K562 (cell line): ENCODE measurements around the gene BTBD2. TPM values are rescaled to one million over a fixed set of nuclear protein-coding genes. Genes with fewer than 3 reads are reported as not detected.
A peak's percentile ranks its signal among the peaks of the same experiment; 100 is the strongest.

Experiments
- CC2D1A ChIP-seq: fragments of 450-650 bp; IDR thresholded peaks from 2 replicates; pipeline ENCODE4 v1.6.1; 2017; ENCODE audit warnings: mild to moderate bottlenecking
- CCNT2 ChIP-seq: IDR thresholded peaks from 2 replicates; pipeline ENCODE4 v1.6.1; 2011; ENCODE audit warnings: borderline replicate concordance, low read depth, mild to moderate bottlenecking, moderate library complexity, mixed read lengths, low read length; ENCODE audit not compliant: insufficient read length; ENCODE audit errors: extremely low read depth
- ELF4 ChIP-seq: fragments of 450-650 bp; formaldehyde crosslinking; IDR thresholded peaks from 2 replicates; pipeline ENCODE4 v1.4.0; 2022; ENCODE audit warnings: missing genetic modification characterization
- HNRNPL ChIP-seq: fragments of 200-400 bp; formaldehyde crosslinking; IDR thresholded peaks from 2 replicates; pipeline ENCODE4 v1.6.1; 2017; ENCODE audit warnings: low read depth, mild to moderate bottlenecking, low read length
- JUN ChIP-seq, 2 experiments: sonication (generic) in 1 of 2; formaldehyde crosslinking in 1 of 2; IDR thresholded peaks; 2 replicates each; pipeline versions ENCODE4 v1.6.1 to v1.8.0; 2012 to 2022; ENCODE audit warnings: borderline replicate concordance in 2 of 2, mild to moderate bottlenecking in 2 of 2, improper control_type of control experiment in 1 of 2, low read depth in 1 of 2, low read length in 1 of 2, missing genetic modification reagents in 1 of 2
- KLF1 ChIP-seq: fragments of 450-650 bp; IDR thresholded peaks from 2 replicates; pipeline ENCODE4 v1.6.1; 2016; ENCODE audit warnings: missing genetic modification characterization, missing compliant biosample characterization
- NFRKB ChIP-seq: fragments of 450-650 bp; IDR thresholded peaks from 2 replicates; pipeline ENCODE4 v1.6.1; 2016; ENCODE audit warnings: low read depth
- POU5F1 ChIP-seq: fragments of 150-350 bp; IDR thresholded peaks from 2 replicates; pipeline ENCODE4 v1.6.1; 2014; ENCODE audit warnings: borderline replicate concordance, low read length, low read depth, mild to moderate bottlenecking; ENCODE audit not compliant: partially characterized antibody
- YBX1 ChIP-seq: fragments of 450-650 bp; IDR thresholded peaks from 2 replicates; pipeline ENCODE4 v1.7.1; 2016; ENCODE audit warnings: mild to moderate bottlenecking
- polyA plus RNA-seq, 8 experiments: library from polyadenylated mRNA; depleted of rRNA in 4 of 8; stranded (reverse) in 5 of 8; unstranded in 3 of 8; fragments of >200 nt; fragmentation: Nextera tagmentation in 2 of 8; fragmentation: Illumina TruSeq in 1 of 8; extraction: Ambion mirVana in 2 of 8; extraction: Trizol in 1 of 8; gene quantifications; 2 replicates each; pipeline versions ENCODE4 v1.2.1 to v1.2.3, GENCODE V29; 2011 to 2014; ENCODE audit warnings: inconsistent platforms in 1 of 8, missing spikeins in 1 of 8
- total RNA-seq, 7 experiments: library from RNA; depleted of rRNA in 6 of 7; stranded (reverse); fragments of >200 nt in 6 of 7; fragmentation: Illumina TruSeq in 2 of 7; extraction: Trizol in 2 of 7; gene quantifications; 2 replicates each; pipeline versions ENCODE4 v1.2.1 to v1.2.3, GENCODE V29; 2011 to 2021; ENCODE audit warnings: low replicate concordance in 1 of 7
- TF ChIP-seq, protein P1 (sequence below): fragments of 250-450 bp; sonication (Bioruptor Pico); IDR thresholded peaks from 2 replicates; pipeline ENCODE4 v1.5.1; 2021; ENCODE audit warnings: mild to moderate bottlenecking
- TF ChIP-seq, protein P2 (sequence below): fragments of 450-650 bp; IDR thresholded peaks from 2 replicates; pipeline ENCODE4 v1.6.1; 2016; ENCODE audit warnings: mild to moderate bottlenecking
- TF ChIP-seq, protein P3 (sequence below): fragments of 450-650 bp; IDR thresholded peaks from one replicate; pipeline ENCODE4 v1.6.1; 2018; ENCODE audit warnings: mild to moderate bottlenecking, moderate library complexity; ENCODE audit not compliant: partially characterized antibody
- TF ChIP-seq, protein P4 (sequence below): fragments of 250-450 bp; sonication (Bioruptor Pico); IDR thresholded peaks from 2 replicates; pipeline ENCODE4 v1.8.0; 2021; ENCODE audit warnings: moderate library complexity, mild to moderate bottlenecking, inconsistent platforms
- TF ChIP-seq, protein P5 (sequence below): fragments of 450-650 bp; IDR thresholded peaks from 2 replicates; pipeline ENCODE4 v1.6.1; 2017; ENCODE audit warnings: antibody characterized with exemption, mild to moderate bottlenecking

The BTBD2 gene
- total and polyA plus RNA-seq, 9 of the 15 experiments (the other 6 are each of a cell fraction or from before 2014, with no cell fraction given) = 0.10 to 15.6 (median 6.9) TPM

DNA sequence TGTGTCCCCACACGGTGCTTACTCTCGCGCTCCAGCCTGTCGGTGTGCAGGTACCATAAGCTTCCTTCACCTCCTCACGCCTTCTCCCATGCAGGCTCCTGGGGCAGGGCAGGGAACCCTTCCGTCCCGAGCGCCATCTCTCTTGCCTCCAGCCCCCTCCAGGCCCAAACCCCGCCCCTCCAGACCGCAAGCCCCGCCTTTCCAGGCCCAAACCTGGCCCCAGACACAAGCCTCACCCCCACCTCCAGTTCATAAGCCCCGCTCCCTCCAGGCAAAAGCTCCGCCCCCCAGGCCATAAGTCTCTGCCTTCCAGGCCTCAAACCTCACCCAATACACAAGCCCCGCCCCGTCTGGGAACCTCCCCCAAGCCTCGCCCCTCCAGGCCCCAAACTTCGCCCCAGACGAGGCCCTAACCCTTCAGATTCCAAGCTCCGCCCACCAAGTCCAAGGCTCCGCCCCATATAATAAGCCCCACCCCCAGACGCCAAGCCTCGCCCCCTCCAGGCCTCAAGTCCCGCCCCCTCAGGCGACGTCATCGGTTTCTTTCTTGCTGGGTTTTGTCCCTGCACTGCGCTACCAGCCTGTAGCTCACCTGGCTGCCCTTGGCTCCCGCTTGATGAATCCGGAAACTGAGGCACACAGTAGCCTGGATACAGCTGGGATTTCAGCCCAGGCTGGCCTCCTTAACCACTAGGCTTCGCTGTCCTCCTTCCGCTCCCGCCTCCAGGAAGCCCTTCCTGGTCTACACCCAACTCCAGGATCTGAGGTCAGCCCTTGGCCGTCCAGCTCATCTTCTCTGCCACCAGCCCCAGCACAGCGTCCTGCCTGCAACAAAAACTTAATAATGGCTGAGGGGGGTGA lies 19.4 kb upstream of the BTBD2 start (continued):
- TF ChIP-seq, protein P1, sequence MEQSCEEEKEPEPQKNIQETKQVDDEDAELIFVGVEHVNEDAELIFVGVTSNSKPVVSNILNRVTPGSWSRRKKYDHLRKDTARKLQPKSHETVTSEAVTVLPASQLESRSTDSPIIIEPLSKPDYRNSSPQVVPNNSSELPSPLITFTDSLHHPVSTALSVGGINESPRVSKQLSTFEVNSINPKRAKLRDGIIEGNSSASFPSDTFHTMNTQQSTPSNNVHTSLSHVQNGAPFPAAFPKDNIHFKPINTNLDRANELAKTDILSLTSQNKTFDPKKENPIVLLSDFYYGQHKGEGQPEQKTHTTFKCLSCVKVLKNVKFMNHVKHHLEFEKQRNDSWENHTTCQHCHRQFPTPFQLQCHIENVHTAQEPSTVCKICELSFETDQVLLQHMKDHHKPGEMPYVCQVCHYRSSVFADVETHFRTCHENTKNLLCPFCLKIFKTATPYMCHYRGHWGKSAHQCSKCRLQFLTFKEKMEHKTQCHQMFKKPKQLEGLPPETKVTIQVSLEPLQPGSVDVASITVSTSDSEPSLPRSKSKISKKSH (CRISPR knock-in tag) = no peak
- no peak for TF ChIP-seq YBX1
- TF ChIP-seq, protein P2, sequence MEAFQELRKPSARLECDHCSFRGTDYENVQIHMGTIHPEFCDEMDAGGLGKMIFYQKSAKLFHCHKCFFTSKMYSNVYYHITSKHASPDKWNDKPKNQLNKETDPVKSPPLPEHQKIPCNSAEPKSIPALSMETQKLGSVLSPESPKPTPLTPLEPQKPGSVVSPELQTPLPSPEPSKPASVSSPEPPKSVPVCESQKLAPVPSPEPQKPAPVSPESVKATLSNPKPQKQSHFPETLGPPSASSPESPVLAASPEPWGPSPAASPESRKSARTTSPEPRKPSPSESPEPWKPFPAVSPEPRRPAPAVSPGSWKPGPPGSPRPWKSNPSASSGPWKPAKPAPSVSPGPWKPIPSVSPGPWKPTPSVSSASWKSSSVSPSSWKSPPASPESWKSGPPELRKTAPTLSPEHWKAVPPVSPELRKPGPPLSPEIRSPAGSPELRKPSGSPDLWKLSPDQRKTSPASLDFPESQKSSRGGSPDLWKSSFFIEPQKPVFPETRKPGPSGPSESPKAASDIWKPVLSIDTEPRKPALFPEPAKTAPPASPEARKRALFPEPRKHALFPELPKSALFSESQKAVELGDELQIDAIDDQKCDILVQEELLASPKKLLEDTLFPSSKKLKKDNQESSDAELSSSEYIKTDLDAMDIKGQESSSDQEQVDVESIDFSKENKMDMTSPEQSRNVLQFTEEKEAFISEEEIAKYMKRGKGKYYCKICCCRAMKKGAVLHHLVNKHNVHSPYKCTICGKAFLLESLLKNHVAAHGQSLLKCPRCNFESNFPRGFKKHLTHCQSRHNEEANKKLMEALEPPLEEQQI = no peak
- TF ChIP-seq CC2D1A = no peak
- TF ChIP-seq CCNT2 = no peak
- TF ChIP-seq ELF4 (CRISPR knock-in tag) = no peak
- TF ChIP-seq, protein P3, sequence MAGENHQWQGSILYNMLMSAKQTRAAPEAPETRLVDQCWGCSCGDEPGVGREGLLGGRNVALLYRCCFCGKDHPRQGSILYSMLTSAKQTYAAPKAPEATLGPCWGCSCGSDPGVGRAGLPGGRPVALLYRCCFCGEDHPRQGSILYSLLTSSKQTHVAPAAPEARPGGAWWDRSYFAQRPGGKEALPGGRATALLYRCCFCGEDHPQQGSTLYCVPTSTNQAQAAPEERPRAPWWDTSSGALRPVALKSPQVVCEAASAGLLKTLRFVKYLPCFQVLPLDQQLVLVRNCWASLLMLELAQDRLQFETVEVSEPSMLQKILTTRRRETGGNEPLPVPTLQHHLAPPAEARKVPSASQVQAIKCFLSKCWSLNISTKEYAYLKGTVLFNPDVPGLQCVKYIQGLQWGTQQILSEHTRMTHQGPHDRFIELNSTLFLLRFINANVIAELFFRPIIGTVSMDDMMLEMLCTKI = no peak
- TF ChIP-seq, protein P4, sequence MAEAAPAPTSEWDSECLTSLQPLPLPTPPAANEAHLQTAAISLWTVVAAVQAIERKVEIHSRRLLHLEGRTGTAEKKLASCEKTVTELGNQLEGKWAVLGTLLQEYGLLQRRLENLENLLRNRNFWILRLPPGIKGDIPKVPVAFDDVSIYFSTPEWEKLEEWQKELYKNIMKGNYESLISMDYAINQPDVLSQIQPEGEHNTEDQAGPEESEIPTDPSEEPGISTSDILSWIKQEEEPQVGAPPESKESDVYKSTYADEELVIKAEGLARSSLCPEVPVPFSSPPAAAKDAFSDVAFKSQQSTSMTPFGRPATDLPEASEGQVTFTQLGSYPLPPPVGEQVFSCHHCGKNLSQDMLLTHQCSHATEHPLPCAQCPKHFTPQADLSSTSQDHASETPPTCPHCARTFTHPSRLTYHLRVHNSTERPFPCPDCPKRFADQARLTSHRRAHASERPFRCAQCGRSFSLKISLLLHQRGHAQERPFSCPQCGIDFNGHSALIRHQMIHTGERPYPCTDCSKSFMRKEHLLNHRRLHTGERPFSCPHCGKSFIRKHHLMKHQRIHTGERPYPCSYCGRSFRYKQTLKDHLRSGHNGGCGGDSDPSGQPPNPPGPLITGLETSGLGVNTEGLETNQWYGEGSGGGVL (CRISPR knock-in tag) = no peak
- no peak for TF ChIP-seq JUN (IDR thresholded peaks at IDR 0.05; ENCODE audit: borderline replicate concordance, low read depth, low read length)
- TF ChIP-seq JUN (CRISPR knock-in tag; IDR thresholded peaks at IDR 0.05; ENCODE audit: borderline replicate concordance) = 0 out of 2 replicates have a peak, but pooled peaks have one; percentile 57
- TF ChIP-seq NFRKB = no peak
- no peak for TF ChIP-seq HNRNPL
- TF ChIP-seq KLF1 (tag) = no peak
- no peak for TF ChIP-seq POU5F1
- TF ChIP-seq, protein P5, sequence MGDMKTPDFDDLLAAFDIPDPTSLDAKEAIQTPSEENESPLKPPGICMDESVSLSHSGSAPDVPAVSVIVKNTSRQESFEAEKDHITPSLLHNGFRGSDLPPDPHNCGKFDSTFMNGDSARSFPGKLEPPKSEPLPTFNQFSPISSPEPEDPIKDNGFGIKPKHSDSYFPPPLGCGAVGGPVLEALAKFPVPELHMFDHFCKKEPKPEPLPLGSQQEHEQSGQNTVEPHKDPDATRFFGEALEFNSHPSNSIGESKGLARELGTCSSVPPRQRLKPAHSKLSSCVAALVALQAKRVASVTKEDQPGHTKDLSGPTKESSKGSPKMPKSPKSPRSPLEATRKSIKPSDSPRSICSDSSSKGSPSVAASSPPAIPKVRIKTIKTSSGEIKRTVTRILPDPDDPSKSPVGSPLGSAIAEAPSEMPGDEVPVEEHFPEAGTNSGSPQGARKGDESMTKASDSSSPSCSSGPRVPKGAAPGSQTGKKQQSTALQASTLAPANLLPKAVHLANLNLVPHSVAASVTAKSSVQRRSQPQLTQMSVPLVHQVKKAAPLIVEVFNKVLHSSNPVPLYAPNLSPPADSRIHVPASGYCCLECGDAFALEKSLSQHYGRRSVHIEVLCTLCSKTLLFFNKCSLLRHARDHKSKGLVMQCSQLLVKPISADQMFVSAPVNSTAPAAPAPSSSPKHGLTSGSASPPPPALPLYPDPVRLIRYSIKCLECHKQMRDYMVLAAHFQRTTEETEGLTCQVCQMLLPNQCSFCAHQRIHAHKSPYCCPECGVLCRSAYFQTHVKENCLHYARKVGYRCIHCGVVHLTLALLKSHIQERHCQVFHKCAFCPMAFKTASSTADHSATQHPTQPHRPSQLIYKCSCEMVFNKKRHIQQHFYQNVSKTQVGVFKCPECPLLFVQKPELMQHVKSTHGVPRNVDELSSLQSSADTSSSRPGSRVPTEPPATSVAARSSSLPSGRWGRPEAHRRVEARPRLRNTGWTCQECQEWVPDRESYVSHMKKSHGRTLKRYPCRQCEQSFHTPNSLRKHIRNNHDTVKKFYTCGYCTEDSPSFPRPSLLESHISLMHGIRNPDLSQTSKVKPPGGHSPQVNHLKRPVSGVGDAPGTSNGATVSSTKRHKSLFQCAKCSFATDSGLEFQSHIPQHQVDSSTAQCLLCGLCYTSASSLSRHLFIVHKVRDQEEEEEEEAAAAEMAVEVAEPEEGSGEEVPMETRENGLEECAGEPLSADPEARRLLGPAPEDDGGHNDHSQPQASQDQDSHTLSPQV = no peak
